GM18870 (cell line): ENCODE measurements around the gene PPP2R2B.
A peak's percentile ranks its signal among the peaks of the same experiment; 100 is the strongest.
"Not testable (repeated sequence)": the region's sequence is repeated elsewhere in the genome, so short reads cannot be mapped to it uniquely, and the experiment has no call there.

Experiments
- ATAC-seq: cut with Tn5 transposase; IDR thresholded peaks from one replicate; pipeline ENCODE4 v1.9.1; 2021; ENCODE audit warnings: moderate library complexity; ENCODE audit not compliant: unreplicated experiment

PPP2R2B gene

GRCh38 chr5:146562461-146562860 is 316.1 kb downstream of the PPP2R2B start:
- no peak for ATAC-seq

DNA sequence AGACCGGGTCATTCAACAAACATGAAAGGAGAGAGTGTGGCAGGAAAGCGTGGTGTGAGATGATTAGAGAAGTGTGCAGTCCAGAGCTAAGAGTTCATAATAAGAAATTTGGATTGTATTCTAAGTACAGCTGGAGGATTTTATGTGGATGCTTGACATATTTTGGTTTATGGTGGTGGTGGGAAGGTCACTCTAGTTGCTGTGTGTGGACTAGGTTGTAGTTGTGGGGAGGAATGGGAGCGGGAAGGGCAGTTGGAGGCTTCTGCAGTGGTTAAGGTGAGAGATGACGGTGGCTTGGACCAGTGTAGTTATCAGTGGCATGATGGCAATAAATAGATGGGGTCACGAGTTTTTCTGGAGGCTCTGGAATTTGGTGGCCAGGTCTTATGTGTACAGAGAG is 316.8 kb downstream of the PPP2R2B start:
- no peak for ATAC-seq

- no peak for ATAC-seq
Observed at GRCh38 chr5:146560205-146560812, 318.2 kb downstream of the PPP2R2B start.

- not testable (repeated sequence) for ATAC-seq
Observed at GRCh38 chr5:146556884-146557283, 321.7 kb downstream of the PPP2R2B start.

GRCh38 chr5:146553446-146553845 is 325.1 kb downstream of the PPP2R2B start:
- ATAC-seq: no peak

DNA sequence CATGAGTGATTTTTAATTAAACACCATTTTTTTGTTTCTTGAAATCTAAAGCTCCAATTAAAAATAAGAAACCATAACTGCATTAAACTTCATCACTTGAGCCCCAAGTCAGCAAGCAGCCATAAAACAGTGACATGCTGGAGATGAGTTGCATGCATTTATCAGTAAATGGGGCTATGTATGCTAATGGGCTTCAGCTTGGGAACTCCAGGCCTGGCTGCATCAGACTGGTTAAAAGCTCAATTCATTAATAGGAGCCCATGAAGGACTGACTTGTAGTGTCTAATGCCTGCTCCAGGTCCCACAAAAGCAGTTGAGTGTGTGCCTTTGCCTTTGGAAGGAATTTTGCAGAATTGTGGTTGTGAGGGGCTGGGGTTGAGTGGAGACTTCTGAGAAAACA is 328.9 kb downstream of the PPP2R2B start:
- ATAC-seq: no peak

GRCh38 chr5:146548781-146549449 is 329.6 kb downstream of the PPP2R2B start:
- no peak for ATAC-seq

- ATAC-seq: no peak
Observed at GRCh38 chr5:146544232-146544631, 334.3 kb downstream of the PPP2R2B start.

- peak; percentile 86 for ATAC-seq
Observed at GRCh38 chr5:146541958-146542849, 336.4 kb downstream of the PPP2R2B start.

DNA sequence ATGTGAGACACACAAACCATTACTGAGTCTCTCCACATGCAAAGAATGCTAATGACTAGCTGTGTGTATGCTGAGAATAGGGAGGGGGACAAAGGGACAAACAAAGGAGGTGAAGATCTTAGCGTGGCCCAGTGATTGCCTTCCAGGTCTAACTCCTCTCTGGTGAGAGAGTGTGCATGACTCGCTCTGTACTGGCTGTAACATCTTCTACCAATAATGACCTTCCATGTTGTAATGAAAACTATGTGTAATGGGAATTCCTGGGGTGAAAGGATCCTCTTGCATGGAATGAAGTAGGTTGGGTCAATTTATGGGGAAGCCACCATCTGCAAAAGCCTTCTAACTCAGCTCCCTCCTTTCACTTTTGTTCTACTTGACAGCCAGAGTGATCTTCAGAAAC is 338.1 kb downstream of the PPP2R2B start:
- no peak for ATAC-seq

DNA sequence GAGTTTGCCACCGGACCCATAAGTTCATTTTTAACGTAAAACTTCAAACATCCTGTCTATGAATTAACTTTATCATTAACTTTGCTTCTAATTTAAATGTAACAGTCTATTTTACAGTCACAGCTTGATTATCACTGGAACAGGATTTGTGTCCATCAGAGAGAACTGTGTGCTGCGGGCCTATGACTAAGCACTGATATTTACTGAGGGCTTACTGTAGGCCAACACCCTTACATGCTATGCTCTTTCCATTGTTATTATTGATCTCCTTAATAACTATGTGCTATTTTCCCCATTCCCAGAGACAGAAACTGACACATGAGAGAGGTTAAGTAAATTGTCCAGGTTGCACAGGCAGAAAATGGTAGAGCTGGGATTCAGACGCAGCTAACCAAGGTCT is 338.6 kb downstream of the PPP2R2B start:
- ATAC-seq: no peak

DNA sequence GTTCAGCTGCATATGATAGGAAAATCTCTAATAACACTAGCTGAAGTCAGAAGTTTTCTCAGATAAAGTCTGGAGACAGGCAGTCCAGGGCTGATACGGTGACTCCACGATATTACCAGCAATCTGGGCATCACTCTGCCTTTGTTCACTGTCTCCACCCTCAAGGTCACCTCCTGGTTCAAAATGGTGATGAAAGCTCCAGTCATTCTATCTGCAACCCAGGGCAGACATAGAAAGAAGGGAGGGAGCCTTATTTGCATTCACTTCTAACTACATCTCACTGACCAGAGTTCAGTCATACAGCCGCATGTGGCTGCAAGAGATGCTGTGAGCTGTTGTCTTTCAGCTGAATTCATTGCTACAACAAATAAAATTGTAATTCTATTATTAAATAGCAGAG is 340.1 kb downstream of the PPP2R2B start:
- ATAC-seq: no peak

GRCh38 chr5:146533882-146534281 is 344.7 kb downstream of the PPP2R2B start:
- ATAC-seq: no peak

- ATAC-seq: peak; percentile 90
Observed at GRCh38 chr5:146533260-146533857, 345.2 kb downstream of the PPP2R2B start.
